ENCODE measurements around the gene THOC5.
"Not testable (repeated sequence)": the region's sequence is repeated elsewhere in the genome, so short reads cannot be mapped to it uniquely, and the experiment has no call there.

The THOC5 gene

DNA sequence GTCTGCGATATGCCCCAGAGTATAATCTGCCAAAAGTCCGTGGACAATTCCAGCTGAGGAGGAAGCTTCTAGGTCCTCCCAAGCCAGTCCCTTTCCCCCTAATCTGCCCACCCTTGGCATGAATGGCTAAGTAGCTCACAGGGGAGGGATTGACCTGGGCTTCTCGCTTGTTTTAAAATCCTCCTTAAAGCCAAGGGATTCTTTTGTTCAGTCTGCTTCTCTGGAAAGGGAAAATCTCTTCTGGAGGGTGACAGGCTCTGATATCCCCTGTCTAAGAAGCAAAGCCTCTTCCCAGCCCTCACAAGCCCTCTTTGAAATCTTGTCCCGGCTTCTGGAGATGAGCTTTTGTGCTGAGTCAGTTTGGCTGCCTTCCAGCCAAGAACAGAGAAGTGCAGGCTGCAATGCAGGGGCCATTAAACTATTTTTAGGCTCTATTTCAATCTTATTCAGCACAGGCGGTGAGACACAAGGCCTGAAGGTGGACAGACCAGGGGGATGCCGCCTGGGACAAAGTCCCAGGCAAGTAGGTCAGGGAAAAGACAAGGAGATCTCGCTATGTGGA is 49.7 kb downstream of the THOC5 start:
- no peak for DNase-seq

GRCh38 chr22:29499852-29500251 is 53.7 kb downstream of the THOC5 start:
- DNase-seq, result no peak

GRCh38 chr22:29493636-29494035 is 59.9 kb downstream of the THOC5 start:
- no peak for DNase-seq

- no peak for DNase-seq
These were observed 62.5 kb downstream of the THOC5 start for GRCh38 chr22:29491012-29491411.

DNA sequence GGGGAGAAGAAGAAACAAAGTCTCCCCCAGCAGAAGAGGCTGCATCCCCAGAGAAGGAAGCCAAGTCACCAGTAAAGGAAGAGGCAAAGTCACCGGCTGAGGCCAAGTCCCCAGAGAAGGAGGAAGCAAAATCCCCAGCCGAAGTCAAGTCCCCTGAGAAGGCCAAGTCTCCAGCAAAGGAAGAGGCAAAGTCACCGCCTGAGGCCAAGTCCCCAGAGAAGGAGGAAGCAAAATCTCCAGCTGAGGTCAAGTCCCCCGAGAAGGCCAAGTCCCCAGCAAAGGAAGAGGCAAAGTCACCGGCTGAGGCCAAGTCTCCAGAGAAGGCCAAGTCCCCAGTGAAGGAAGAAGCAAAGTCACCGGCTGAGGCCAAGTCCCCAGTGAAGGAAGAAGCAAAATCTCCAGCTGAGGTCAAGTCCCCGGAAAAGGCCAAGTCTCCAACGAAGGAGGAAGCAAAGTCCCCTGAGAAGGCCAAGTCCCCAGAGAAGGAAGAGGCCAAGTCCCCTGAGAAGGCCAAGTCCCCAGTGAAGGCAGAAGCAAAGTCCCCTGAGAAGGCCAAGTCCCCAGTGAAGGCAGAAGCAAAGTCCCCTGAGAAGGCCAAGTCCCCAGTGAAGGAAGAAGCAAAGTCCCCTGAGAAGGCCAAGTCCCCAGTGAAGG is 64.3 kb downstream of the THOC5 start:
- not testable (repeated sequence) for DNase-seq

- DNase-seq, result no peak
These were observed 66.1 kb downstream of the THOC5 start for GRCh38 chr22:29487426-29487986.

GRCh38 chr22:29485448-29485847 is 68.1 kb downstream of the THOC5 start:
- DNase-seq, result no peak

DNA sequence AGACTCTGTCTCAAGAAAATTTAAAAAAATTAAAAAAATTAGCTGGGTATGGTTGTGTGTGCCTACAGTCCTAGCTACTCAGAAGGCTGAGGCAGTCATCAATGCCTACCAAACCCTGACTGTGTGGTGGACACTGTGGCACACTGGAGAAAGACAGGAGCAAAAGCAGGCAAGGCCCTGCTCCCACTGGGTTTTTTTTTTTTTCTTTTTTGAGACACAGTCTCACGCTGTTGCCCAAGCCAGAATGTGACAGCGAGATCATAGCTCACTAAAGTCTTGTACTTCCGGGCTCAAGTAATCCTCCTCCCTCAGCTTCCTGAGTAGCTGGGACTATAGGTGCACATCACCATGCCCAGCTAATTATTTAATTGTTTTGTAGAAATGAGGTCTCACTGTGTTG is 68.9 kb downstream of the THOC5 start:
- DNase-seq, result no peak

DNA sequence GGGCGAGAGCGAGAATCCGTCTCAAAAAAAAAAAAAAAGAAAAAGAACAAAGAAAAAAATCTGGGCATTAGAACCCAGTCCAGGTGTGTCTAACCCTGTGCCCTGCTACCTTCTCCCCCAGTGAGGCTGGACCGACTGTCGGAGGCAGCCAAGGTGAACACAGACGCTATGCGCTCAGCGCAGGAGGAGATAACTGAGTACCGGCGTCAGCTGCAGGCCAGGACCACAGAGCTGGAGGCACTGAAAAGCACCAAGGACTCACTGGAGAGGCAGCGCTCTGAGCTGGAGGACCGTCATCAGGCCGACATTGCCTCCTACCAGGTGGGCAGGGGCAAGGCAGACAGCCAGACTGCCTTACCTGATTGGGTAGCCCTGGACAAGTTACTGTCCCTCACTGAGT is 70.3 kb downstream of the THOC5 start:
- no peak for DNase-seq

GRCh38 chr22:29482726-29483125 is 70.8 kb downstream of the THOC5 start:
- DNase-seq, result no peak

- no peak for DNase-seq
These were observed 71.3 kb downstream of the THOC5 start for GRCh38 chr22:29482253-29482652.

GRCh38 chr22:29481265-29482000 is 72.1 kb downstream of the THOC5 start:
- DNase-seq, result no peak

GRCh38 chr22:29480512-29481264 is 72.9 kb downstream of the THOC5 start:
- DNase-seq, result no peak

- DNase-seq, result no peak
These were observed 73.4 kb downstream of the THOC5 start for GRCh38 chr22:29480262-29480511.

DNA sequence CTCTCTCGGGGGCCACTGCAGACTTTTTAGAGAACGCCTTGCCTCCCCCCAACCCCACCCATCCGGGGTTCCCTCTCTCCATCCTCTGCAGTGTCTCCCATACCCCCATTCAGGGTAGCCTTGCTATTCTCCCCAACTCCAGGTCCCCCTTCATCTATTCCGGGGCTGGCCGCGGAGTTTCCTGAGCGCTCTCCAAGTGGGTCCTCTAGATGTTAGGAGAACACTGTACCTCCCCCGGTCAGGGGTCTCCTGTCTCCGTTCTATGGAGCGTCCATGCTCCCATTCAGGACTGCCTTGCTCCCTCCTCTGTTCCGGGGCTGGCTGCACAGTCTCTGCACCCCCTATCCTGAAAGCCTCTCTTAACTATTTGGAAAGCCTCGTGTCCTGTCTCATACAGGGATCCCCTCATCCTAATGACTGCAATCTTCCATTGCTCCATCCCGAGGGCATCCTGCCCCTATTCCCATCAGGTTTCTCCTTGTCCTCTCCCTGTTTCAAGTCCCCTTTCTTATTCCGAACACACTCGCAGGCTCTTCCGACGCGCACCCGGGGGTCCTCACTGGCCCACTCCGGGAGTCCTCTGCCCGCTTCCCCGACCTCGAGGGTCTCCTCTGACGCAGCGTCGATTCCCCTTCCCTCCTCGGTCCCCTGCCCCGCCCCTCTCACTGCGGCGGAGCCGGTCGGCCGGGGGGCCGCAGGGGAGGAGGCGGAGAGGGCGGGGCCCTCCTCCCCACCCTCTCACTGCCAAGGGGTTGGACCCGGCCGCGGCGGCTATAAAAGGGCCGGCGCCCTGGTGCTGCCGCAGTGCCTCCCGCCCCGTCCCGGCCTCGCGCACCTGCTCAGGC is 73.9 kb downstream of the THOC5 start, which contains the start of gene NEFH:
Gene NEFH, plus strand, starts transcription at position 802 of the 845 bp plus-strand sequence. CDS start 45 bp downstream, outside the sequence.
- DNase-seq, result no peak

DNA sequence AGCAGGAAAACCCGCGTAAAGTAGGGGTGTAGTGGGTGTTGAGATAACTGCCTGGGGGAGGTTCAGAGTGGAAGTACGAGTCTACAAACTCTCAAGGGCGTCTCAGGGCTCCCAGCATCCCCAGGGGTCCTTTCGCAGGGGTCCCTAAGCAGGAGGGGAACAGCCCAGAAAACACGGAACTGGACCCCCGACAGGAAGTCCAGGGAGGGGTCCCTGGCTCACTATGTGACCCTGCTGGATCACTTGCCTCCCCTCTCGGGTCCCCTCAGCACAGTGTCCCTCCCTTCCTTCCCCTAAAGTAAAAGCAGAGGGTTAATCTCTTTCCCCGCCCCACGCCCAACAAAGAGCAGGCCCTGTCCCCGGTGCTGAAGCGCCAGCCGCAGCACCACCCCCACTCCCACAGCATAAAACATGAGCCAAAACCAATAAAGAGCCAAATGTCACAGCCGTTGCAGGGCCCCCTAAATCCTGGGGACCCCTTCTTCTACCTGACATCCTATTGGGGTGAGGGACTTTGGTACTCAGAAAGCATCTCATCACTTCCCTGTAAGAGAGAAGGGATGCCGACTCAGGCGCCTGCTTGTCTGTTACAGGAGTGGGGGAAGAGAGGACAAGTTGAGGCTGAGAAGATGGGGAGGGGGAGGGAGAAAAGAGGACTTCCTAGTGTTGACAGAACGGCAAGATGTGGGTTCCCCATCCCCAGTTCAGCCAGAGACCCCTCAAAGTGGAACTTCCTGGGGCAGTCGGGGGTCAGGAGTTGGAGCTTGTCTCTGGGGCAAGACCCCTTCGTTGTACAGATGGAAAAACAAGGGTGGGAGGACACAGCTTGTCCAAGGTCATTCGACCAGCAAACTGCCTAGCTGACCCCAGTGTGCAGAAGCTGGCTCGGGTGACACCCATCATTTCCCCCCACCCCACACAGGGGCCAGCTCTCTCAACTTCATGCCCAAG is 75.0 kb downstream of the THOC5 start:
- DNase-seq, result no peak

DNA sequence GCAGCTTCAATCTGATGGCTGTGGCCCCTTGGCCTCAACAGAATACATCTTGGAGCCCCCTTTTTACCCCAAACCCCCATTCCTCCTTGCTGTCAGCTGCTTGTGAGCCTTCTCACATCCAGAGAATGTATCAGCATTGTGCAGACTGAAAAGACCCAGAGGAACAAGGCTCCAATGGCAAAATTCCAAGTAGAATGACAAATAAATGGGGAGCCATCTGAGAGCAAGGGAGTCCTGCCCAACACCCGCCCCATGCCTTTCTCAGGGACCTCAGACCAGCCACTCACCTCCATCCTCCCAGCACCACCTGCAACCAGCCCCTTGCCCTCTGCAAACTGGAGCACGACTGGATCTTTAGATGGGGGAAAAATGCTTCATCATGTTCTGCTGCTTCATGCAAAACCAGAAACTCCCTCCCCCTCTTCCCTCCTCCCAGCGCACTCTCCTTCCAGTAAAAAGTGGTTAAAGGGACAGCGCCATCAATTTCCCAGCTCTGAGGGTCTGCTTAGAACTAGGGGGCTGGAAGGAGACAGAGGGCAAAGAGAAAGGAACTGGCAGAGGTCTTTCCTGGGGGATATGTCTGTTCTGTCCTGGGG is 75.7 kb downstream of the THOC5 start:
- DNase-seq, result no peak

GRCh38 chr22:29476116-29476515 is 77.4 kb downstream of the THOC5 start:
- DNase-seq, result no peak

GRCh38 chr22:29475550-29475949 is 78.0 kb downstream of the THOC5 start:
- no peak for DNase-seq

GRCh38 chr22:29473001-29473400 is 80.6 kb downstream of the THOC5 start:
- DNase-seq, result no peak
